Stimulated activated CD8-positive, alpha-beta memory T cell treated with anti-CD3 and anti-CD28 coated beads, Interleukin-15, amount 100 ng/mL, for 48 hours (primary cell): Measurements from ENCODE around the gene KRT12.
A peak's percentile ranks its signal among the peaks of the same experiment; 100 is the strongest.

ENCODE experiments used
- DNase-seq, 2 donors: peaks; one replicate each; pipeline ENCODE4 v3.0.0-alpha.2; 2020; ENCODE audit warnings: low read depth in 2 of 2

Gene KRT12

DNA sequence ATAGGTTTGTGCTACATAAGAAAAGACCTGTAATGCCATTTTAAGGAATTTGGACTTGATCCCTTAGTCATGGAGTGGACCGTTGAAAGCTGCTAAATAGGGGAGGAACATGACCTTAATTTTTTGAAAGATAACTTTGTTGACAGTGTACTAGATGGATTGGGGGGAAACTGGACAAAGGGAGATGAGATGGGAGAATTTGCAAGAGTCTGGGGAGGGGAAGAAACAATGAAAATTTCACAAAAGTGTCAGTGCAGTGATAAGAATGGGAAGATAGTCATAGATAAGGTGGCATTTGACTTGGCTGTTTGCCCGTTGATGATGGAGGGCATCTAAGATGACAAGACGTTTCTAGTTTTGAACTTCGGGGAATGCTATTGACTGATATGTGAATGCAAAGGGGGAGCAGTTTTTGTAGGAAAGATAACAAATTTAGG lies 22.3 kb downstream of the KRT12 start:
- DNase-seq: no peak

DNA sequence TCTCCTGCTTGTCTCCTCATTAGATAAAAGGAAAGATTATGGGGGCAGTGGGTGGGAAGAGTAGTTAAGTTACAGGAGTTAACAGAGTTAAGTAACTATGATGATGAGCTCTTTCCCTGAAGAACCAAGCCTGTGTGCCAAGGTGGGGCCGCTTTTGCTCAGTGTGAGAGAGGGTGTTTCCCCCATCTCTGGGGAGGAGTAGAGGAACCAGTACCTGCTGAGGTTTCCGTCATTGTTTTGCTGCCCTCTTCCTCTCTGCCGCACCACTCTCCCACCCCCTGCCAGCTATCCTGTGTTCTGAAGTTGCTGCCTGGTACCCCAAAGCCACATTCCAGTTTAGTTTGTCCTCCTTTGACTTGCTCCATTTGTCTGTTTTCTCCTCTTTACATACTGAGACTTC lies 23.8 kb downstream of the KRT12 start:
- no peak for DNase-seq

DNA sequence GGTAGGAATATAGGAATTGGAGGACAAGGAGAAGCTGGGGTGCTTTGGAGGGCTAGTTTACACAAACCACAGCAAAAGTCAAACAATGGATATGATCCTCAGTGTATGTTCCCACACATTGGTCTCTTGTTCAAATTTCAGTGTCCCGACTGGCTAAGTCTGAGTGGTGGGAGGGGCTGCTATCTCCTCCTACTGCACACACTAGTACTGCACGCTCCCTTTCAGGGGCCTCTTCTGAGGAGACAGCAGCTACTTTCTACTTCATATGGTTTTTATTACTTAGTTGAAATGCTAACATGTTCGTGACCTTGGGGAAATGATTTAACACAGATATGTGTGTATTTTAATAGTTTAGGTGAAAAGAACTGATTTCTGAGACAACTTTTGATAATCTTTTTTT lies 25.8 kb downstream of the KRT12 start:
- DNase-seq: no peak

DNA sequence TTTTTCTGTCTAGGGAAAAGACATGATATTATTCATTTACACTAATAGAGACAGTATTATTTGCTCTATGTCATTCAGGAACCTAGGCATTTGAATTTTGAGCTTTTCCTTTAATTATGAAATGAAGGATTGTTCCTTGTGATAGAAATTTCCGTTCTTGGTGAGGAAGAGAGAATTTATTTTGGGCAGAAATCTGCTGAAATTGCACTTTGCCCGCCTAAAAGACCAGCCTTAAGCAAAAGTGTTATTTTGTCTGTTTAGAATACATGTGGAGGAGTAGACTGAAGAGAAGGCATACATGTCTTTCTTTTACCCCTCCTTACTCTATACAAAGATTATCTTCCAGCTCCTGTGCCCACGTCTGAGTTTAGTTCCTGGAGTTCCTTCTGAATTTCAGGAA lies 27.8 kb downstream of the KRT12 start:
- no peak for DNase-seq

DNA sequence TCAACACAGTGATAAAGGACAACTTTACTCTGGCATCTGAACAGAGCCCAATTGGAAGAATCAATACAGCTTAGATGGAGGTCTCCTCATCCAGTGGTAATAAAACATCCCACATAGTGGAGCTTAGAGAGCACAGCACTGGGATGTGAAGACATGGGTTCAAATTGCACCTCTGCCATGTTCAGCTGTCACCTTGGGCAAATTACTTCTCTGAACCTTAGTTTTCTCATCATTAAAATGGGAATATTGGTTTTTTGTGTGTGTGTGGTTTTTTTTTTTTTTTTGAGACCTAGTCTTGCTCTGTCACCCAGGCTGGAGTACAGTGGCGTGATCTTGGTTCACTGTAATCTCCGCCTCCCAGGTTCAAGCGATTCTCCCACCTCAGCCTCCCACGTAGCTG lies 31.0 kb downstream of the KRT12 start:
- DNase-seq: no peak

DNA sequence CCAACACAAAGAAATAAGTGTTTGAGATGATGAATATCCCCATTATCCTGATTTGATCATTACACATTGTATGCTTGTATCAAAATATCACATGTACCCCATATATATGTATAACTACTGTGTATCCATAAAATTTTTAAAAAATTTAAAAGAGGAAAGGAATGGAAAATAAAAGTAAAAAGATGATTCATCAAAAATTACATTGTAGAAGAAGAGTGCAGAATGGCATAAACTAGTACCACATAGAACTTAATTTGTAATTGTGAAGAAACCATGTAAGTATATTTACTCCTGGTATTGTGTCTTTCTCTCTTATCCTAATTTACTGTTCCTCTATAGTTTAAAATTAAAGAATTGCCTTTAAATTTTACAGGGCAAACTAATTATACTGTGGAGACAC lies 33.1 kb downstream of the KRT12 start:
- no peak for DNase-seq

DNA sequence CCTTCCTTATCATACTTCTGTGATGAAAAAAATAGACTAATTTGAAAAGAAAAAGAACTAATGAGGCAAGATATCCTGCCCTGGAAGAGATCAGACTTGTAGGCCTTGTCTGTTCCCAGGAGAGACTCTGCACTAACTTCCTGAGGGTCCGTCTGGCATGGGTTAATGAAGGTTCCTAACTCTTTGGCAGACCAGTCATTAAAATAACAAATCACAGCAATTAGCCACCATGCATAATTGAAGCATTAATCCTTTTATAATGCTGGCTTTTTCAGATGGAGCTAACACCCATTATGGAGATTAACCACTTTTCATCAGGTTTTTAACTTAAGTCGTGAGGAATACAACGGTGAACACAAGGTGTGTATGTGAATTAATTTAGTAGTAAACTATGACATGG lies 34.2 kb downstream of the KRT12 start:
- no peak for DNase-seq

DNA sequence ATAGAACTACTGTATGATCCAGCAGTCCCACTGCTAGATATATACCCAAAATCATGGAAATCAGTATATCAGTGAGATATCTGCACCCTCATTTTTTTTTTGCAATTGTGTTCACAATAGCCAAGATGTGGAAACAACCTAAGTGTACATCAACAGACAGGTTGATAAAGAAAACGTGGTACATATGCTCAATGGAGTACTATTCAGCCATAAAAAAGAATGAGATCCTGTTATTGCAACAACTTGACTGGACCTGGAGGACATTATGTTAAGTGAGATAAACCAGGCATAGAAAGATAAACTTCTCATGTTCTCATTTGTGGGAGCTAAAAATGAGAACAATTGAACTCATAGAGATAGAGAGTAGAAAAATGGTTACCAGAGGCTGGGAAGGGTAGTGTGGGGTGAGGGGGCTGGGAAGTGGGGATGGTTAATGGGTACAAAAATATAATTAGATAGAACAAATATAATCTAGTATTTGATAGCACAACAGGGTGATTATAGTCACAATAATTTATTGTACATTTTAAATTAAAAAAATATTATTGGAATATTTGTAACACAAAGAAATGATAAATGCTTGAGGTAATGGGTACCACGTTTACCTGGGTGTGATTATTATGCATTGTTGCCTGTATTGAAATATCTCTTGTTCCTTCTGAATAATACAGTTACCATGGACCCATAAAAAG lies 36.8 kb downstream of the KRT12 start:
- DNase-seq: no peak

DNA sequence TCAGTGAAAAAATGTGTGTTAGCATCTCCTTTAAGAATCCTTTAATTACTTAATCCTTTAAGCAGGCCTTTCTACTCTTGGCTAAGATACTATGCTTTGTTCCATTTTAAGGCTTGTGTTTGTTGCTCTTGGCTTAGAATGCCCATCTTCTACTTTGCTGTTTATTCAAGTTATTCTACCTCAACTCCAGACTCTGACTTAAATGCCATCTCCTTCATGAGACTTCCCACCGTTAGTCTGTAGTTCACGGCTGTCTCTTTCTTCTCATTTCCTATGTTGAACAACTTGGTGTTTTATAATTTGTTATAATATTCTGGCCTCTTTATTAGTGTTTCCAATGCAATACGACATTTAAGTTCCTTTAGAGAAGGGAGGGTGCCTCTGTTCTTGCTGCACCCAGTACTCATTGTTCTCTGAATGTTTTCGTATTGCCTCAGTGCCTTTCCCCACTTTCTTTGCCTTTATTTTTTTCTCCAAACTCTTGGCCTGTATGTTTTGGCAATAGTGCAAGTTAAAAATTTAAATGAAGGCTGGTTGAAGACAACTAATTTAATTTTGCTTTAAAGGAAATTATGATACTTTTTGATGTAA lies 38.5 kb downstream of the KRT12 start:
- DNase-seq: no peak

DNA sequence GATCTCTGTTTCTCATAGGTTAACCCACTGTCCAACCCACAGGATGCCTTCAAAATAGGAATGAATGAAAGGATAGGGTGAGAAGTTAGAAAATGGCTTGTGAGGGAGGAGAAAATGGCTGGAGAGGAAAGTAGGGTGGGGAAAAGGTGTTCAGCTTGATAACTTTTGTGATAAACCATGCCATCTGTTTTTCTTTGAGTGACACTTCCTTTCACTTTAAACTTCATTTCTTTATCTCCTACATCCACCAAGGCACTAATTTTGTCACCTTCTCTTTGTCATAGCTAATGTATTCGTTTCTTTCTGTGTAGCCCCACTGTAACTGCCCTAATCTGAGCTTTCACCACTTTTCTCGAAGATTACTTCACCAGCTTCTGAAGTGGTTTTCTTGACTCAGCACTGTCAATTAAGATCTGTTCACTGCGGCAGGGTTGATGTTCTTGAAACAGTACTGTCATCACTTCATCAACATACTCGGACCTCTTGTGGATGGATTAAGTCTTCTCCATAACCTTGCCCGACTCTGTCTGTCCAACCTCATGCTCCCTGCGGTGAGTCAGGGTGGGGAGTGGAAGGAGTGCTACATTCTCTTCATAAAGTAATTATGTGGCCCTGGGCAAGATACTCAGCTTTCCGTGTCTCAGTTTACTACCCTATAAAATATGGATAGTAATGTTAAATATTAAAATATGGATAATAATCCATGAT lies 39.1 kb downstream of the KRT12 start:
- no peak for DNase-seq

DNA sequence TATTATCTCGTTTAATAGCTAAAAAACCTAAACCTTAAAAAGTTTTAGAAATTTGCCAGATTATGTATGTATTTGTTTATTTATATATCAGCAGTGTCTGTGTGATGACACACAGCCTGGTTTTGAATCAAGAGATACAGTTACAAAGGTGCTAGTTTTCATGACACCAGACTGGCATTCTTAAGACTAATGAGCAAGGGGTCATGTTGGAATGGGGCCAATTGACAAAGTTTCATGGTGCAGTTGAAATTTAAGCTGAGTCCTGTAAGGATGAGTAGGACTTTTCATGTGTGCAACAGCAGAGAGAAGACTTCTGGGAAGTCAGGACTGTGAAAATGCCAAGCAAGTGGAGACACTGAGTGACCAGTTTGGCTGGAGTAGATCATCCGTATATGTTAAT lies 41.4 kb downstream of the KRT12 start:
- no peak for DNase-seq

DNA sequence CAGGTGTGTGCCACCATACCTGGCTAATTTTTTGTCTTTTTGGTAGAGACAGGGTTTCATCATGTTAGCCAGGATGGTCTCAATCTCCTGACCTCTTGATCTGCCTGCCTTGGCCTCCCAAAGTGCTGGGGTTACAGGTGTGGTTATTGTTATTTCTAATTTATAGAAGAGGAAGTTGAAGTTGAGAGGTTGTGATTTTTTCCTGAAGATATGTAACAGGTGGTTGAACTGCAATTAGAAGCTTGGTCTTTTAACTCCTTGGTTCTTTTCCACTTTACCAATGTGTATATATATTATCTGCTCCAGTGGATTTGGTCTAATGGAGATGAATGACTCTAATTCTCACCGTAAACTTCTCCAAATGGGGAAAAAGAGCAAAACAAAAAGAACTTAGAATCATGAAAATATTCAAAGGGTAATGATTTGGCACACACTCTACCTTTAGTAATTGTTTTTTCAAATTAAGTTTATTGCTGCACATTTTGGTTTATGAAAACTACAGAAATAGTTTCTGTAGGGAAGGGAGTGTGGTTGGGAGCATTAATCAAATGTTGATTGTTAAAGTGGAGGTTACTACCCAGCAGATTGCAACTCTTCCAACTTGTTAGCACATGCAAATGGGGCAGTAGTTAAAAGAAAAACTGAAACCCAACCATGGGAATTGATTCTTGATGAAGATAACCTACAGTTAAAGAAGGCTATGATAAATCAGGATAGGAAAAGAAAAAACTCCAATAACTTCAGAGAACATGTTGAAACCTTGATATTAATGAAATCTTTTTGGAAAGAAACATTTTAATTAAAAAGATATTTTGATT lies 42.8 kb downstream of the KRT12 start:
- no peak for DNase-seq

DNA sequence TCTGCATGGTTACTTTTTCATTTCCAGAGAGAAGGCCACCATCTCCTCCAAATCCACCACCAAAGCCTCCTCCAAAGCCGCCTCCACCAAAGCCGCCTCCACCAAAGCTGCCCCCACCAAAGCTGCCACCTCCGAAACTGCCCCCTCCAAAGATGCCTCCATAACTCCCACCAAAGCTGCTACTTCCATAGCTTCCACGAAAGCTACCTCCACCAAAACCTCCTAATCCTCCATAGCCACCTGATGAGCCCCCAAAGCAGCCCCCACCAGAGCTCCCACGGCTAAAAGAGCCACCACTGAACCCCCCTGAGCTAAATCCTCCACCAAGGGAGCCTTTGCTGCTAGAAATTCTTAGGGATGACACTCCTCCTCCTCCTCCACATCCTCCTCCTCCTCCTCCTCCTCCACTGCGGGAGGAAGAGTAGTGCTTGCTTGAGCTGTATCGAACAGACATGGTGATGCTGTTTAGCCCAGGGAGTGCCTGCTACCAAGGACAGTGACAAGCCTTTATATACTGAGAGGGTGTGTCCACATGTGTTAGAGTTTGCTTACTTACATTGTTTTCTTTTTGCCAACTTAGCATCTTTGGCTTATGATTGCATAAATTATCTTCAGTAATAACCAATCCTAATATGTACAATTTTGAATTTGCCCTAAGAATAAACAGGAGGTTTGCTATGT lies 44.8 kb downstream of the KRT12 start, which contains the start of gene KRT10:
TSS of gene KRT10 (minus strand) at position 483 of the 681 bp plus-strand sequence. CDS start at position 454, 29 bp downstream.
- no peak for DNase-seq

DNA sequence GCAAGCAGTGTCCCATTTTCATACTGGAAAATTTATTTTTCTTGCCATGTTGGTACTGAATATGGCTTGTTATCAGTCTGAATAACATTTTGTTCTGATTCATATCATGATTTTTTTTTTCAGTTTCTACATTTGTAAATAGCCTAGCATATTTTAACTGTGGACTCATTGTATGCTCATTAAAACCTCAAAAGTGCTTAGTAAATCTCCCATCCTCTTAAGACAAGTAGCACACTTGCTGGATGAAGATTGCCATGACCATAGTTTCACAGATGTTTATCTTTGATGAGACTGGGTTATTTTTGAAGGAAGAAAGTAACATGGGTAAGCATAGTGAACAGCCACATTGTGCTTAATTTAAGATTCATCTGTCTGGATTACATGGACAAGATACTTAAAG lies 45.5 kb downstream of the KRT12 start:
- DNase-seq: no peak

DNA sequence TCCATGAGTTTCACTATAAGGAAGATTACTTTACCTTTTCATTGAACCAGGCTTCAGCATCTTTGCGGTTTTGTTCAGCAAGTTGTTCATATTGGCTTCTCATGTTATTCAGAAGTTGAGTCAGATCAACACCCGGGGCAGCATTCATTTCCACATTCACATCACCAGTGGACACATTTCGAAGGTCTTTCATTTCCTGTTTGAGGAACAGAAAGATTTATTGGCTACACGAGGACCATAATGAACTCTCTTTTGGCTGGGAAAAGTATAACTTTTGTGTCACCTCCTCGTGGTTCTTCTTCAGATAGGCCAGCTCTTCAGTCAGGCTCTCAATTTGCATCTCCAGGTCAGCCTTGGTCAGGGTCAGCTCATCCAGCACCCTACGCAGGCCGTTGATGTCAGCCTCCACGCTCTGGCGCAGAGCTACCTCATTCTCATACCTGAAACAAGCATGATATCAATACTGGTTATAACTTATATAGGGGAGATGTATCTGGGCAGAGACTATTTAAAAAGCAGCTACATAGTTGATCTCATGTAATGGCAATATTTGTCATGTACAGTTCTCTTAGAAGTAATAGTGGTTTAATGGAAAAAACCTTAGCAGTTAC lies 46.7 kb downstream of the KRT12 start:
- DNase-seq: no peak

DNA sequence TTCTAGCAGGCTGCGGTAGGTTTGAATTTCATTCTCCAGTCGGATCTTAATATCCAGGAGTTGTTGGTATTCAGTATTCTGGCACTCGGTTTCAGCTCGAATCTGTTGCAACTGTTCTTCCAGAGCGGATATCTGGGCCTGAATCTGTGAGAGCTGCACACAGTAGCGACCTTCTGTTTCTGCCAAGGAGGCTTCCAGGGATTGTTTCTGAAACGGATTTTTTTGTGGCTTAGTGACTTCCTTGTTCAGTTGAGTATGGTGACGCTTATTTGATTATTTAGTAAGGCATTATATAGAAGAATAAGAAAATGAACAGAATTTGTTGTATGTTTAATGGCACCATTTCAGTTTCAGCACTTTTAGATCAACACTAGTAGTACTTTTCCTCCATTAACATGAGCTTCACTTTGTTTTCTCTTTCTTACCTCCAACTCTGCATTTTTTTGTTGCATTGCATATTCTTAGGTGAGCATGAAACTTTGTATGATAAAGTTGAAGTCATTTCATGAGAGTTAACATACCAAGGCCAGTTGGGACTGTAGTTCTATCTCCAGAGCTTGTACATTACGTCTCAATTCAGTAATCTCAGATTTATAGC lies 47.4 kb downstream of the KRT12 start:
- DNase-seq: no peak

DNA sequence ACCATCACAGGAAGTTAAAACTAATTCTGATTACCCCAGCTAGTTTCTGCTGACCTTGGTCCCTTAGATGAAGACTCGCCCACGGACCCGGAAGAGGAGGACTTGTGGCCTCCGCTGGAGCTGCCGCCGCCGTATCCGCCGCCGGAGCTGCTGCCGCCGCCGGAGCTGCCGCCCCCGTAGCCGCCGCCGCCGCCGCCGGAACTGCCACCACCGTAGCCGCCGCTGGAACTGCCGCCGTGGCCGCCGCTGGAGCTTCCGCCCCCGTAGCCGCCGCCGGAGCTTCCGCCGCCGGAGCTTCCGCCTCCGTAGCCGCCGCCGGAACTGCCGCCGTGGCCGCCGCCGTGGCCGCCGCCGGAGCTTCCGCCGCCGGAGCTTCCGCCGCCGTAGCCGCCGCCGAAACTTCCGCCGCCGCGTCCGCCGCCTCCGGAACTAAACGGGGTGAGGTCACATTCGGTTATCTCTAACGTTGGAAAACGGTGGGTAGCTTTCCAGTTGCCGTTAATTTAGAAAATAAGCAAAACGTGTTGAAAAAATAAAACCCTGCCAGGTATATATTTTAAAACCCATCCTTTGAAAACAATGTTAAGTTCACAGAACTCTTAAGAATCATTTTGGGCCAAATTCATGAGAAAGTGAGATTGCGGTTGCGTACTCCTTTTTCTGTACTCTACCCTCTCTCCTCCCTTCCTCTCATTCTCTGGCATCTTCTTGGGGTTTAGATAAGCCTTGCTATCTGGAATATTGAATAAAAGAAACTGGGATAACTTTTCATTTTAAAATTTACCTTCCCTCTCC lies 48.1 kb downstream of the KRT12 start:
- peak; percentile 78 to 82 for DNase-seq

DNA sequence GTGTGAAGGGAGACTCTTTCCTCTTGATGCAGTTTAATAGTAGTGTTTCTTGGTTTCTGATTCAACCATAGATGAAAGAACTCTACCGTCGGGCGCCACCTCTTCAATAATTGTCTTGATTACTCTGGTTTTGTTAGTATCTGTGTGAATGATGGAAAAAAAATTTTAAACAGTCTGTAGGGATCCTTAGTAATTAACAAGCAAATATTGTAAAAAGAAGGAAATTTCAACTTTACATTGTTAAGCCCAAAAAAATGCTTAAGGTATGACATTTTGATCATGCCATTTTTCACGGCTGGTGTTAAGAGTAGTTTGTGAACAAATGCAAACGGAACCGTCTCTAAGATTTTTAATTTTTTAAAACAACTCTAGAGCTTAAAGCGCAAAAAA lies 48.7 kb downstream of the KRT12 start:
- DNase-seq: no peak

DNA sequence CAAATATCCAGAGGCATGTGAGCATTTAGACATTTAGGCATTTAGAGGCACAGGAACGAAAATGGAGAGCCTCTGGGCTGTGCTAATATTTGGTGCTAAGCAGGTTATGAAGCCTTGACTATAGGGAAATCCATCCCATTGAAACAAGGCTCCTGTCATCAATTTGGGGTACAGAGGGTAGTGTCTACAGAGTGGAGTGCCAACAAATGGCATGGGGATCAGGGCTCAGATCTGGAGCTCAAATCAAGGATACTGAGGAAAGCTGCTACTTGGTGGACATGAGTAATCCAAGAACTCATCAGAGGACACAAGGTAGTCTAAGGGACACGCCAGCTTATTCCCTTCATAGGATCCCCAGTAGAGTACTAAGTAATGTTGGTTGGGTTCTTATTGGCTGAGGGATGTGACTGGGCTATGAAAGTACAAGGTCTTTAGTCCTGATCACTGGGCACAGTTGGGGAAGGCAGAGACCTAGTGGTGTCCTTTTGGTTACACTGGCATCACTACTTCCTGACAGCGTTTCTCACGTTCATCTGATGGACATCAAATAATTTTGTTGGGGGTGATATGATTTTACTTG lies 49.8 kb downstream of the KRT12 start:
- DNase-seq: no peak

DNA sequence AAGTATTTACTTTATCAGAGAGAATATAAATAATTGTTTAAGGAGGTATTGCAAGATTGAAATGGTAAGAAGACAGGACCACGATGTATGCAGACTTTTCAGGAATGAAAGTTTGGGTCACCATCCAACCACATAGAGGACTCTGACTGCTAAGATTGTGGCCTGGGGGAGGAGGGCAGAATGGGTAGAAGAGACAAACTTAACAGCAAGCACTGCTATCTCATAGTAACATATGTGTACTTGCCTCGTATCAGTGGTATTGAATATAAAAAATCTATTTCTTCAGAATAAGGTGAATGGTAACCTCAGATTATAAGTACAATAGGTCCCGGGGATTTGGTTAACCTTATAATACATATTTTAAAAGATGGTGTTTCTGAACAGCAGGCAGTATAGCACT lies 50.5 kb downstream of the KRT12 start:
- no peak for DNase-seq
